Left forelimb (tissue), 1 donor: ENCODE results near the gene TOP2A.

Experiments
- DNase-seq: peaks from one replicate; pipeline ENCODE4 v3.0.0-alpha.2; 2018; ENCODE audit warnings: low spot score

Gene TOP2A

GRCh38 chr17:40417609-40418427 lies at the start of gene TOP2A:
Gene TOP2A, minus strand, starts transcription at chr17:40417896. Its CDS starts 105 bp downstream, at chr17:40417791.
- peak; percentile 97 for DNase-seq

GRCh38 chr17:40467281-40467867 lies 49.7 kb upstream of the TOP2A start:
- DNase-seq: no peak

GRCh38 chr17:40466298-40466971 lies 48.7 kb upstream of the TOP2A start:
- no peak for DNase-seq

GRCh38 chr17:40464392-40464855 lies 46.7 kb upstream of the TOP2A start:
- no peak for DNase-seq

GRCh38 chr17:40463122-40463550 lies 45.4 kb upstream of the TOP2A start:
- no peak for DNase-seq

- no peak for DNase-seq
Measured at GRCh38 chr17:40462343-40463121, 44.8 kb upstream of the TOP2A start.

- DNase-seq: no peak
Measured at GRCh38 chr17:40461732-40462342, 44.1 kb upstream of the TOP2A start.

- no peak for DNase-seq
Measured at GRCh38 chr17:40460968-40461731, 43.5 kb upstream of the TOP2A start.

- no peak for DNase-seq
Measured at GRCh38 chr17:40460604-40460967, 42.9 kb upstream of the TOP2A start.

- DNase-seq: no peak
Measured at GRCh38 chr17:40459636-40460603, 42.2 kb upstream of the TOP2A start.

GRCh38 chr17:40458851-40459482 lies 41.3 kb upstream of the TOP2A start:
- DNase-seq: no peak

GRCh38 chr17:40457964-40458791 lies 40.5 kb upstream of the TOP2A start:
- DNase-seq: no peak

- no peak for DNase-seq
Measured at GRCh38 chr17:40457369-40457768, 39.7 kb upstream of the TOP2A start.

- DNase-seq: no peak
Measured at GRCh38 chr17:40456396-40456951, 38.8 kb upstream of the TOP2A start.

- DNase-seq: no peak
Measured at GRCh38 chr17:40454613-40454995, 36.9 kb upstream of the TOP2A start.

- DNase-seq: no peak
Measured at GRCh38 chr17:40453881-40454612, 36.4 kb upstream of the TOP2A start.

- DNase-seq: no peak
Measured at GRCh38 chr17:40452921-40453378, 35.3 kb upstream of the TOP2A start.
